ENCODE measurements around the gene SERGEF.

Gene SERGEF

DNA sequence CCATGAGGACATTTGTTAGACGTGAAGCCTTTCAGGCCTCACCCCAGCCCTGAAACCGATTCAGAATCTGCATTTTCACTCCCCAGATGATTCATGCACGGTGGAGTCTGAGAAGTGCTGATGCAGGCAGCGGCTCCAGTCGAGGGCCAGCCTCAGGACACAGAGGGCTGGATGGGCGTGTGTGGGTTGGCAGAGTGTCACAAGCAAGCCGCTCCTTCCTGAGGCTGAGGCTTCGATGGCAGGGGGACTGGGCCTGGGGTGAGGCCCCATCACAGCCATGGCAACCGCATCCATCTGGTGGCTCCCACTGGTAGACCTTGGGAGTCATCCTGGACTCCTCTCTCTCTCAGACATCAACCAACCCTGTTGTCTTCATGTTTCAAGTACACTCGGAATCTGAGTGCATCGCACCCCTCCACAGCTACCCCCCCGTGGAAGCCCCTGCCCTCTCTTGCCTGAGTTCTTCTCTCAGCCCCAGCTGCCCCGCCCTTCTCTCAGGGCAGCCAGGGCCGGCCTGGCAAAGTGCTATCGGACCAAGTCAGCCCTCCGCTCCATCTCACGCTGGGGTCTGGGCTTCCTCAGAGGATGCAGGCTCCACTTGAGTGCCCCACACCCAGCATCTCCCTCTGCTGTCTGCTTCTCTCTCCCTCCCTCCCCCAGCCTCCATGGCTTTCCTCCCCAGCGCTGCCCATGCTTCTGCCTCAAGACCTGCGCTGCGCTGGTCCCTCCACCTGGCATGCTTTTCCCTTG, 267.6 kb downstream of the SERGEF start:
- H3K4me3 ChIP-seq (ENCODE audit: low read depth, low read length) = no peak overlapping the region

DNA sequence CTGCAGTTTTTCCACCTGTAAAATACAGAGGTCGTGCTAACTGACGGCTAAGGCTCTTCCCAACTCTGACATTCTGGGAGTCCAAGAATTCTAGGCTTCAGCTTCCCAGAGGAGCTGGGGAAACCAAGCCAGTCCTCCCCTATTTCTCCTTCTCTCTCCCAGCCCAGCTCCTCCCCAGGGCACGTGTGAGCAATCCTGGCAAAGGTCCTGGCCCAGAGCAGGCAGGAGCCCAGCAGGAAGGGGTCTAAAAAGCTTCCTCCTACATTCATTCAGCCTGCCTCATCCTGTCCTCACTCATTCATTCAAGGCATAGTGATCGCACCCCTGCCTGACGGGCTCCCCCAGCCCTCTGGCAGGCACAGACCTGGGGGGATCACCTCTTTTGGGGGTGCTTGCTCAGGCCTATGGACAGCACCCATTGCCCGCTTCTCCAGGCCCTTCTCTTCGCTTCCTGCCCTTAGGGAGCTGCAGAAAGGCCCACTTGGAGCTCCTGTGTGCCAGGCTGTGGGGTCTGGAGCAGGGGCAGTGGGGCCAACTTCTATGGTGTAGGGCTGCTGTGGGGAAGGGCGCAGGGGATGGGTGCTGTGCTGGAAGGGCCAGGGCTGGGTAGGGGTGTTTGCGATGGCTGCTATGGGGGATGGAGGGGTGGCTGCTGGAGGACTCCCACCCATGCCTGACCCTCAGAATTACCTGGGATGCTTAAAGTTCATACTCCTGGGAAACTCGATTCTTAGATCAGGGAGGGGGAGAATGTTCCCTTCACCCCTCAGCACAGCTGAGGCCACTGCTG, 268.5 kb downstream of the SERGEF start:
- TF ChIP-seq, protein P1, sequence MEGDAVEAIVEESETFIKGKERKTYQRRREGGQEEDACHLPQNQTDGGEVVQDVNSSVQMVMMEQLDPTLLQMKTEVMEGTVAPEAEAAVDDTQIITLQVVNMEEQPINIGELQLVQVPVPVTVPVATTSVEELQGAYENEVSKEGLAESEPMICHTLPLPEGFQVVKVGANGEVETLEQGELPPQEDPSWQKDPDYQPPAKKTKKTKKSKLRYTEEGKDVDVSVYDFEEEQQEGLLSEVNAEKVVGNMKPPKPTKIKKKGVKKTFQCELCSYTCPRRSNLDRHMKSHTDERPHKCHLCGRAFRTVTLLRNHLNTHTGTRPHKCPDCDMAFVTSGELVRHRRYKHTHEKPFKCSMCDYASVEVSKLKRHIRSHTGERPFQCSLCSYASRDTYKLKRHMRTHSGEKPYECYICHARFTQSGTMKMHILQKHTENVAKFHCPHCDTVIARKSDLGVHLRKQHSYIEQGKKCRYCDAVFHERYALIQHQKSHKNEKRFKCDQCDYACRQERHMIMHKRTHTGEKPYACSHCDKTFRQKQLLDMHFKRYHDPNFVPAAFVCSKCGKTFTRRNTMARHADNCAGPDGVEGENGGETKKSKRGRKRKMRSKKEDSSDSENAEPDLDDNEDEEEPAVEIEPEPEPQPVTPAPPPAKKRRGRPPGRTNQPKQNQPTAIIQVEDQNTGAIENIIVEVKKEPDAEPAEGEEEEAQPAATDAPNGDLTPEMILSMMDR (IDR thresholded peaks at IDR 0.05; ENCODE audit: low read depth, low read length) = no peak
- H3K4me3 ChIP-seq (ENCODE audit: low read depth, low read length) = no peak overlapping the region

More for the DNA sequence above, 267.6 kb downstream of the SERGEF start:
- TF ChIP-seq, protein P1 (IDR thresholded peaks at IDR 0.05; ENCODE audit: low read depth, low read length) = no peak

DNA sequence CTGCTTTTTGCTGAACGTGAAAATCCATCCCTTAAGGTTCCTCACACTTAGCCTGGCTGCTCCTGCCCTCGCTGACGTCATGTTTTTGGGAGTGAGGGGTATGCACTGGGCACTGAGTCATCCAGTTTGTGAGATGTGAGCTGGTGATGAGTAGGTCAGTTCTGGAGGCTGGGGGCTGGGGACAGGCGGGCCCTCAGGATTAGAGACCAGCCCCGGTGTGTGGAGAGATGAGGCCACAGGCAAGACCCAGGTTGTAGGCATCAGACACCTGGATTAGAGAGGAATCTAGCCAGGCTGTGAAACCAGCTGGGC, 269.1 kb downstream of the SERGEF start:
- TF ChIP-seq, protein P1 (IDR thresholded peaks at IDR 0.05; ENCODE audit: low read depth, low read length) = no peak
- H3K4me3 ChIP-seq (ENCODE audit: low read depth, low read length) = no peak overlapping the region

DNA sequence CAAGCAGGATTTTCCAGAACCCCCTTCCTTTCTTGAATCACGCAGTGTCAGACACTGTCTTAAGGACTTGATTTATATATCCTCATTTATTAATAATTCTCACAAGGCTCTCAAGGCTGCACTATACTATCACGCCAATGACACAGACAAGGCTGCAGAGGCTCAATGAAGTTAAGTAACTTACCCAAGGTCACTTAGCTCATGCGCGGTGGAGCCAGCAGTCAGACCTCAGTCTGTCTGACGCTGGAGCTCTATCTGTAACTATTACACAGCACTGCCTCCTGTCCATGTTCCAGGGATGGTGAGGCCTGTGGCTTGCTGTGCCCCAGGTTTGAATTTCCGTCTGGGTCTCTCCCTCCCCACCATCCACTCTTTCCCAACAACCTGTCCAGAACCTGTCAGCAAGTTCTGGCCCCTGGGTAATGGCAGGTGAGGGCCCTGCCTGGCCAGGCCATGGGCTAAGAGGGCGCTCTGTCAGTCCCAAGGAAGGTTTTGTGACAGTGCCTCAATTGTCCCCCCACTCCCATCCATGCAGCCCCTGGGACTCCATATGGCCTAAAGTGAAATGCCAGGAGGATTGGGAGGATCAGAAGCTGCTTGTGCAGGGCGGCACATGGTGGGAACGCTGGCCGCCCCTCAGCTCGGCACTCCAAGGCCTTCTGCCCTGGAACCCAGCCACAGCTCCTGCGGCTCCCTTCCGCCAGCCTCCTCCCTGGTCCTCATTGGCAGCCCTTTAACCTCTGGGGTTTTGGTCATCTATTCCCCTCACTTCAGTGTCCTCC, 269.6 kb downstream of the SERGEF start:
- TF ChIP-seq, protein P1 (IDR thresholded peaks at IDR 0.05; ENCODE audit: low read depth, low read length) = no peak

DNA sequence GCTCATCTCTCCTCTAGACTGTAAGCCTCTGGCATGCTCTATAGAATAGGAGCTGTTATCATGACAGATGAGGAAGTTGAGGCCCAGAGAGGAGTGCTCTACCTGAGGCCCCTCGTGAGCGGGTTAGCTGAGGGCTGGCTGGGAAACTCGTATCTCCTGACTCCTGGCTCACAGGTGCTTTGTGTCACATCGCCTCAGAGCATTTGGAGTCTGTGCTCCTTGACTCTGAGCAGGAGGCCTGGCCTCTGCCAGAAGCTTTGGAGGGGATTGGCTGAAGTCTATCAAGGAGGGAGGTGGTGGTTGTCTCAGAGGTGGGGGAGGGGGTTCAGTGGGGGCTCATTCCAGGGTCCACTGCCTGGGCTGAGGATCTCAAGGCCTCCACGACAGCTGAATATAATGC, 270.8 kb downstream of the SERGEF start:
- TF ChIP-seq, protein P1 (IDR thresholded peaks at IDR 0.05; ENCODE audit: low read depth, low read length) = no peak
- no peak overlapping the region for H3K4me3 ChIP-seq (ENCODE audit: low read depth, low read length)

More for the DNA sequence above, 269.6 kb downstream of the SERGEF start:
- no peak overlapping the region for H3K4me3 ChIP-seq (ENCODE audit: low read depth, low read length)

DNA sequence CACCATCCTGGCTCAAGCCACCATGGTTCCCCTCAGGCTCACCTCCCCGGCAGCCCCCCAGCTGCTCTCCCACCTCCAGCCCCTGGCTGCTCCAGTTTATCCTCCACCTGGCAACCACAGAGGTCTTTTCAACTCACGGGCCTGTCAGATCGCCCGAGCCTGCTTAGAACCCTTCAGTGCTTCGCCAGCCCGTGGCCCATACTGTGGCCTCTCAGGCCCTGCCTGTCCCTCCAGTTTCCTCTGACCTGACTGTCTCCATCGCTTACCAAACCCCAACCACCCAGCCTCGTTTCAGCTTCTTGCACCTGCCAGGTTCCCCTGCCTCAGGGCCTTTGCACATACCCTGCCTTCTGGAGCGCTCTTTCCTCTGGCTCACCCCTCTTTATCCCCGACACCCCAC, 271.4 kb downstream of the SERGEF start:
- TF ChIP-seq, protein P1 (IDR thresholded peaks at IDR 0.05; ENCODE audit: low read depth, low read length) = no peak
- H3K4me3 ChIP-seq (ENCODE audit: low read depth, low read length) = no peak overlapping the region

All from WI38 (cell line).